K562 (cell line): ENCODE results near the gene TMEM89. TPM values are rescaled to one million over a fixed set of nuclear protein-coding genes. Genes with fewer than 3 reads are reported as not detected.

Source experiments
- ATAC-seq: fragments of 200-7000 bp; cut with Tn5 transposase; 3 replicates; pipeline ENCODE4 v1.9.1; 2020; ENCODE audit warnings: moderate library complexity
- BruUV-seq: library from RNA; stranded (reverse); fragments of 400-500 nt; replicated peaks from 2 replicates; lab custom pipeline; 2021; lab: Mats Ljungman, UMichigan
- CTCF ChIA-PET: fragments of 300-600 bp; formaldehyde crosslinking; extraction: SDS; loops from one replicate; lab custom pipeline; 2021; ENCODE audit warnings: low intra/inter-chr PET ratio; lab: Yijun Ruan, JAX
- POLR2A ChIA-PET: fragments of 300-600, 350-650 bp; sonication (Branson Sonifier 250); formaldehyde crosslinking; extraction: SDS; loops from one replicate; lab custom pipeline; 2021; ENCODE audit warnings: antibody characterized with exemption, inconsistent platforms; lab: Yijun Ruan, JAX
- DNase-seq, 4 experiments: peaks; one replicate each; pipeline versions ENCODE4 v3.0.0 to v3.0.0-alpha.2; 2011 to 2018; ENCODE audit warnings: low spot score in 3 of 4, mixed read lengths in 3 of 4; ENCODE audit errors: extremely low read depth in 1 of 4
- FAIRE-seq: peaks from 2 replicates; lab custom pipeline; 2011; peaks lifted over from hg19 to GRCh38; lab: Jason Lieb, UNC
- H2AFZ ChIP-seq: 2 replicates; pipeline ENCODE4 v1.6.0; 2011; ENCODE audit warnings: low read depth, low read length, control low read depth, inconsistent platforms
- H3K27ac ChIP-seq: fragments of 200-600 bp; 3 replicates; pipeline ENCODE4 v1.8.0; 2011; ENCODE audit warnings: low read depth, mild to moderate bottlenecking, control low read depth, inconsistent platforms, low read length, moderate library complexity, mixed read lengths; ENCODE audit errors: extremely low read depth
- H3K27me3 ChIP-seq, 2 experiments: fragments of 300-600 bp in 1 of 2; 2 replicates in 1 of 2; 3 replicates in 1 of 2; pipeline versions ENCODE4 v1.6.0 to v1.8.0; 2011; ENCODE audit warnings: inconsistent platforms in 2 of 2, low read length in 2 of 2, mild to moderate bottlenecking in 1 of 2, mixed read lengths in 1 of 2, moderate library complexity in 1 of 2; ENCODE audit not compliant: control insufficient read depth in 2 of 2, insufficient read depth in 2 of 2
- H3K36me3 ChIP-seq: fragments of 300-600 bp; 3 replicates; pipeline ENCODE4 v1.8.0; 2011; ENCODE audit warnings: mild to moderate bottlenecking, low read length, inconsistent platforms; ENCODE audit not compliant: control insufficient read depth, insufficient read depth
- H3K4me1 ChIP-seq, 2 experiments: fragments of 200-600 bp in 1 of 2; replicated peaks in 1 of 2; 2 replicates in 1 of 2; 3 replicates in 1 of 2; pipeline versions ENCODE4 v1.5.1 to v1.8.0; 2011; ENCODE audit warnings: inconsistent platforms in 2 of 2, low read length in 2 of 2, mild to moderate bottlenecking in 1 of 2, mixed read lengths in 1 of 2, moderate library complexity in 1 of 2; ENCODE audit not compliant: control insufficient read depth in 2 of 2, insufficient read depth in 2 of 2
- H3K4me2 ChIP-seq: 2 replicates; pipeline ENCODE4 v1.6.1; 2011; ENCODE audit warnings: low read length, control low read depth, inconsistent platforms, mixed read lengths; ENCODE audit not compliant: insufficient read depth
- H3K4me3 ChIP-seq: fragments of 200-600 bp; sonication (generic), shearing (Covaris generic); 2 replicates; pipeline ENCODE4 v1.5.1; 2016; ENCODE audit warnings: control low read depth, inconsistent platforms
- H3K79me2 ChIP-seq: fragments of 200-600 bp; 3 replicates; pipeline ENCODE4 v1.8.0; 2011; ENCODE audit warnings: low read length, inconsistent platforms; ENCODE audit not compliant: control insufficient read depth, insufficient read depth
- H3K9ac ChIP-seq, 2 experiments: 2 replicates each; pipeline versions ENCODE4 v1.6.0 to v1.6.1; 2011; ENCODE audit warnings: low read depth in 2 of 2, low read length in 2 of 2, control low read depth in 1 of 2, inconsistent platforms in 1 of 2, mild to moderate bottlenecking in 1 of 2, mixed read lengths in 1 of 2; ENCODE audit not compliant: insufficient read depth in 1 of 2
- H3K9me1 ChIP-seq: one replicate; pipeline ENCODE4 v1.6.0; 2011; ENCODE audit warnings: inconsistent platforms, mild to moderate bottlenecking, low read length, moderate library complexity; ENCODE audit not compliant: control insufficient read depth, insufficient read depth
- H3K9me3 ChIP-seq: replicated peaks from 2 replicates; pipeline ENCODE4 v1.5.1; 2011; ENCODE audit warnings: low read depth, low read length, inconsistent platforms; ENCODE audit not compliant: control insufficient read depth, insufficient read depth
- H4K20me1 ChIP-seq: replicated peaks from 2 replicates; pipeline ENCODE4 v1.6.1; 2011; ENCODE audit warnings: low read length, inconsistent platforms, mixed read lengths; ENCODE audit not compliant: control insufficient read depth, insufficient read depth
- ASH1L ChIP-seq: fragments of 450-650 bp; IDR thresholded peaks from 2 replicates; pipeline ENCODE4 v1.6.1; 2018; ENCODE audit warnings: borderline replicate concordance, mild to moderate bottlenecking, low read depth; ENCODE audit not compliant: partially characterized antibody
- ETS1 ChIP-seq: conservative IDR thresholded peaks from 2 replicates; pipeline ENCODE4 v1.6.1; 2011; ENCODE audit warnings: low read depth, mild to moderate bottlenecking, low read length; ENCODE audit not compliant: control insufficient read depth
- FOS ChIP-seq: IDR thresholded peaks from 3 replicates; pipeline ENCODE4 v1.6.1; 2011; ENCODE audit not compliant: insufficient read length; ENCODE audit errors: extremely low read depth
- KAT8 ChIP-seq: fragments of 450-650 bp; IDR thresholded peaks from 2 replicates; pipeline ENCODE4 v1.6.1; 2016; ENCODE audit warnings: low read depth, mild to moderate bottlenecking
- NRF1 ChIP-seq, 2 experiments: fragments of 450-650 bp; IDR thresholded peaks in 1 of 2; conservative IDR thresholded peaks in 1 of 2; 2 replicates each; pipeline ENCODE4 v1.6.1; 2014; ENCODE audit warnings: mild to moderate bottlenecking in 2 of 2
- PHTF2 ChIP-seq: fragments of 250-450 bp; sonication (Bioruptor Pico); IDR thresholded peaks from 2 replicates; pipeline ENCODE4 v1.5.0; 2021; ENCODE audit warnings: mild to moderate bottlenecking
- PRPF4 ChIP-seq: fragments of 200-400 bp; formaldehyde crosslinking; IDR thresholded peaks from one replicate; pipeline ENCODE4 v1.6.1; 2017; ENCODE audit warnings: low read length, low read depth, mild to moderate bottlenecking; ENCODE audit not compliant: insufficient read depth, poor library complexity, severe bottlenecking
- SLC30A9 ChIP-seq: fragments of 250-450 bp; sonication (Bioruptor Pico); IDR thresholded peaks from 2 replicates; pipeline ENCODE4 v1.8.0; 2022; ENCODE audit warnings: mild to moderate bottlenecking, moderate library complexity
- STAT5B ChIP-seq: fragments of 250-450 bp; sonication (Bioruptor Pico); IDR thresholded peaks from 2 replicates; pipeline ENCODE4 v1.8.0; 2021; ENCODE audit warnings: mild to moderate bottlenecking, inconsistent platforms
- TFAM ChIP-seq: fragments of 250-450 bp; sonication (Bioruptor Pico); conservative IDR thresholded peaks from 2 replicates; pipeline ENCODE4 v1.5.0; 2021; ENCODE audit warnings: mild to moderate bottlenecking, moderate library complexity
- THAP7 ChIP-seq: fragments of 250-450 bp; sonication (Bioruptor Pico); IDR thresholded peaks from 2 replicates; pipeline ENCODE4 v1.5.0; 2021
- ZEB2 ChIP-seq: fragments of 450-650 bp; IDR thresholded peaks from 2 replicates; pipeline ENCODE4 v1.6.1; 2016
- ZNF174 ChIP-seq: fragments of 250-450 bp; sonication (Bioruptor Pico); IDR thresholded peaks from 2 replicates; pipeline ENCODE4 v1.4.0; 2020; ENCODE audit warnings: mild to moderate bottlenecking
- ZNF316 ChIP-seq: fragments of 450-650 bp; IDR thresholded peaks from 2 replicates; pipeline ENCODE4 v1.6.1; 2016
- ZNF57 ChIP-seq: fragments of 450-650 bp; formaldehyde crosslinking; IDR thresholded peaks from 2 replicates; pipeline ENCODE4 v1.4.0; 2020; ENCODE audit warnings: mild to moderate bottlenecking, moderate library complexity
- ZNF584 ChIP-seq: fragments of 200-800 bp; sonication (Bioruptor generic); IDR thresholded peaks from 2 replicates; pipeline ENCODE4 v1.6.1; 2016; ENCODE audit warnings: low read depth, mild to moderate bottlenecking, missing genetic modification characterization, missing compliant biosample characterization
- ZNF778 ChIP-seq: fragments of 450-650 bp; formaldehyde crosslinking; IDR thresholded peaks from 2 replicates; pipeline ENCODE4 v1.4.0; 2020; ENCODE audit warnings: mild to moderate bottlenecking, moderate library complexity
- WGBS: fragments of 100-300 bp; shearing (Covaris generic); methylation state at CpG from one replicate; pipeline ENCODE4 v1.1.6; 2016; ENCODE audit warnings: low coverage, mixed read lengths; ENCODE audit not compliant: insufficient coverage; ENCODE audit errors: missing lambda C conversion rate; 5-methylcytosine and 5-hydroxymethylcytosine counted together
- in situ Hi-C: fragments of 300-500 bp; cut with MboI; formaldehyde crosslinking; loops from 4 replicates; pipeline ENCODE4 v1.15.0; 2018; ENCODE audit warnings: inconsistent platforms, mixed read lengths
- intact Hi-C: fragments of 100-400 bp; cut with micrococcal nuclease; formaldehyde crosslinking; loops from 2 replicates; pipeline ENCODE4 v1.14.2; 2022
- polyA plus RNA-seq, 8 experiments: library from polyadenylated mRNA; depleted of rRNA in 4 of 8; stranded (reverse) in 5 of 8; unstranded in 3 of 8; fragments of >200 nt; fragmentation: Nextera tagmentation in 2 of 8; fragmentation: Illumina TruSeq in 1 of 8; extraction: Ambion mirVana in 2 of 8; extraction: Trizol in 1 of 8; gene quantifications; 2 replicates each; pipeline versions ENCODE4 v1.2.1 to v1.2.3, GENCODE V29; 2011 to 2014; ENCODE audit warnings: inconsistent platforms in 1 of 8, missing spikeins in 1 of 8
- total RNA-seq, 7 experiments: library from RNA; depleted of rRNA in 6 of 7; stranded (reverse); fragments of >200 nt in 6 of 7; fragmentation: Illumina TruSeq in 2 of 7; extraction: Trizol in 2 of 7; gene quantifications; 2 replicates each; pipeline versions ENCODE4 v1.2.1 to v1.2.3, GENCODE V29; 2011 to 2021; ENCODE audit warnings: low replicate concordance in 1 of 7
- TF ChIP-seq, protein P1 (sequence below): fragments of 250-450 bp; sonication (Bioruptor Pico); IDR thresholded peaks from 2 replicates; pipeline ENCODE4 v1.5.0; 2022; ENCODE audit warnings: mild to moderate bottlenecking

TMEM89 gene
- total and polyA plus RNA-seq, 9 of the 15 experiments (the other 6 are each of a cell fraction or from before 2014, with no cell fraction given): not detected

DNA sequence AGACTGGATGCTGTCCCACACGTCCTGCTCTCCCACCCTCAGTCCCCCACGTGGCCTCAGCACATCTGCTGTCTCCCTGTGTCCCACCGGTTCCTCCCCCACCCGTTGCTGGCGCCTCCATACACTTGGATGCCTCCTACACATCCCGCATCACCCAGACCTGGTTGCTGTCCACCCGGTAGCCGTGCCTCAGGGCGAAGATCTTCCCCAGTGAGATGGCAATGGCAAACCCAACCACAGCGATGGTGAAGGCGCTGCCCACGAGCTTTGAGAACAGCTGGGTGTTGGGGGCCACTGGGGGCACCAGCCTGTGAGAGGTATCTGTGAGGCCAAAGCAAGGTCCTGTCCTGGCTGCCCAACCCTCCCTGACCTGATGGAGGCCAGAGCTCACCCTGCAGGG is 9.3 kb upstream of the TMEM89 start:
- ATAC-seq (no peak), DNase-seq (no peak), FAIRE-seq (no peak)
- 83% methylated on average over 12 of the region's 12 CpGs for WGBS
- Histone ChIP-seq H3K4me3 (no peak overlapping the region), H4K20me1 (no peaks in the 10 kb centered on the region), H3K9ac (0 out of 4 replicates have a peak overlapping the region, but pooled peaks of 1 of the 2 experiments have one; percentile 9), H2AFZ (no peak overlapping the region), H3K9me3 (no peaks in the 10 kb centered on the region), H3K36me3 (peaks cover 61% of the 10 kb centered on the region; the same call in 2 of the 3 replicates), H3K27ac (no peak overlapping the region), H3K79me2 (peaks cover 11% of the 10 kb centered on the region), H3K27me3 (no peaks in the 10 kb centered on the region), H3K4me1 (peaks cover 0 to 23% of the 10 kb centered on the region in 2 experiments; a peak in 4 of 5 replicates), H3K4me2 (no peak overlapping the region), H3K9me1 (peaks cover 4% of the 10 kb centered on the region)
- in situ Hi-C loops: no loop called here
- ChIA-PET POLR2A (no interaction called here), CTCF (no interaction called here)
- TF ChIP-seq ETS1: no peak
- TF ChIP-seq PRPF4: no peak
- TF ChIP-seq ZEB2: no peak
- TF ChIP-seq STAT5B (CRISPR knock-in tag): no peak
- TF ChIP-seq SLC30A9 (CRISPR knock-in tag): no peak
- TF ChIP-seq PHTF2: no peak
- TF ChIP-seq ZNF174: no peak
- TF ChIP-seq ZNF778 (CRISPR knock-in tag): no peak
- no peak for TF ChIP-seq ZNF316
- TF ChIP-seq ZNF57 (CRISPR knock-in tag): no peak
- TF ChIP-seq, protein P1, sequence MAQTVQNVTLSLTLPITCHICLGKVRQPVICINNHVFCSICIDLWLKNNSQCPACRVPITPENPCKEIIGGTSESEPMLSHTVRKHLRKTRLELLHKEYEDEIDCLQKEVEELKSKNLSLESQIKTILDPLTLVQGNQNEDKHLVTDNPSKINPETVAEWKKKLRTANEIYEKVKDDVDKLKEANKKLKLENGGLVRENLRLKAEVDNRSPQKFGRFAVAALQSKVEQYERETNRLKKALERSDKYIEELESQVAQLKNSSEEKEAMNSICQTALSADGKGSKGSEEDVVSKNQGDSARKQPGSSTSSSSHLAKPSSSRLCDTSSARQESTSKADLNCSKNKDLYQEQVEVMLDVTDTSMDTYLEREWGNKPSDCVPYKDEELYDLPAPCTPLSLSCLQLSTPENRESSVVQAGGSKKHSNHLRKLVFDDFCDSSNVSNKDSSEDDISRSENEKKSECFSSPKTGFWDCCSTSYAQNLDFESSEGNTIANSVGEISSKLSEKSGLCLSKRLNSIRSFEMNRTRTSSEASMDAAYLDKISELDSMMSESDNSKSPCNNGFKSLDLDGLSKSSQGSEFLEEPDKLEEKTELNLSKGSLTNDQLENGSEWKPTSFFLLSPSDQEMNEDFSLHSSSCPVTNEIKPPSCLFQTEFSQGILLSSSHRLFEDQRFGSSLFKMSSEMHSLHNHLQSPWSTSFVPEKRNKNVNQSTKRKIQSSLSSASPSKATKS: no peak
- no peak for TF ChIP-seq FOS
- no peak for TF ChIP-seq THAP7
- TF ChIP-seq ASH1L: no peak
- TF ChIP-seq KAT8: no peak
- no peak for TF ChIP-seq NRF1 (conservative IDR thresholded peaks at IDR 0.05 in 1 of 2, IDR thresholded peaks at IDR 0.05 in 1 of 2)
- TF ChIP-seq ZNF584 (CRISPR knock-in tag): no peak
- no peak for TF ChIP-seq TFAM (CRISPR knock-in tag)
- BruUV-seq: no TSS peak
- intact Hi-C loops: no loop called here
